Measurements from ENCODE around the gene RPL13A. TPM values are rescaled to one million over a fixed set of nuclear protein-coding genes. Genes with fewer than 3 reads are reported as not detected.

RPL13A gene
- total and polyA plus RNA-seq, 2 donors (not counting 3 experiments of a cell fraction or from before 2014, with no cell fraction given) = 2,291 to 4,148 TPM

GRCh38 chr19:49534632-49535385 is 47.4 kb downstream of the RPL13A start:
- Histone ChIP-seq H3K27ac (ENCODE audit: insufficient read depth, low read depth, low read length) (no peak overlapping the region), H3K27me3 (ENCODE audit: control insufficient read depth in 2 of 2, insufficient read depth in 2 of 2, low read length in 2 of 2) (no peaks in the 10 kb centered on the region), H3K4me2 (ENCODE audit: insufficient read depth, low read length) (peak overlapping the region; percentile 69), H3K9me3 (replicated peaks; ENCODE audit: control insufficient read depth, insufficient read depth, low read length) (no peaks in the 10 kb centered on the region), H3K36me3 (ENCODE audit: control insufficient read depth in 2 of 2, extremely low read depth in 1 of 2, insufficient read depth in 2 of 2, low read length in 2 of 2) (peaks cover 11 to 15% of the 10 kb centered on the region in 2 experiments), H3K9me1 (replicated peaks; ENCODE audit: control insufficient read depth, extremely low read depth, insufficient read depth, low read length) (no peaks in the 10 kb centered on the region), H3K9ac (replicated peaks; ENCODE audit: extremely low read depth, insufficient read depth, low read length) (no peak overlapping the region), H2AFZ (ENCODE audit: low read depth, low read length) (no peak overlapping the region), H3K79me2 (ENCODE audit: control insufficient read depth, insufficient read depth, low read length) (peaks cover 1% of the 10 kb centered on the region), H3K4me1 (ENCODE audit: control insufficient read depth, extremely low read depth, insufficient read depth, low read length) (peaks cover 7% of the 10 kb centered on the region), H4K20me1 (replicated peaks; ENCODE audit: control insufficient read depth, extremely low read depth, insufficient read depth, low read length) (no peaks in the 10 kb centered on the region), H3K4me3 (replicated peaks in 1 of 3; ENCODE audit: insufficient read depth in 1 of 3, low read depth in 1 of 3, low read length in 3 of 3) (no peak overlapping the region)
- TF ChIP-seq JUN (IDR thresholded peaks at IDR 0.05; ENCODE audit: borderline replicate concordance, insufficient read depth, insufficient read length, low read depth) (no peak), EZH2 (IDR thresholded peaks at IDR 0.05; ENCODE audit: borderline replicate concordance, low read depth, low read length, severe bottlenecking) (no peak), FOS (IDR thresholded peaks at IDR 0.05; ENCODE audit: borderline replicate concordance, insufficient read depth, low read length) (no peak), MYC (IDR thresholded peaks at IDR 0.05; ENCODE audit: low read depth, low read length) (no peak), POLR2AphosphoS5 (IDR thresholded peaks at IDR 0.05; ENCODE audit: insufficient read depth, low read depth, low read length) (no peak), GATA2 (IDR thresholded peaks at IDR 0.05; ENCODE audit: insufficient read depth, insufficient read length, low read depth, low read length) (no peak), POLR2A (IDR thresholded peaks at IDR 0.05; ENCODE audit: low read depth, low read length) (no peak)
- TF ChIP-seq, protein P1, sequence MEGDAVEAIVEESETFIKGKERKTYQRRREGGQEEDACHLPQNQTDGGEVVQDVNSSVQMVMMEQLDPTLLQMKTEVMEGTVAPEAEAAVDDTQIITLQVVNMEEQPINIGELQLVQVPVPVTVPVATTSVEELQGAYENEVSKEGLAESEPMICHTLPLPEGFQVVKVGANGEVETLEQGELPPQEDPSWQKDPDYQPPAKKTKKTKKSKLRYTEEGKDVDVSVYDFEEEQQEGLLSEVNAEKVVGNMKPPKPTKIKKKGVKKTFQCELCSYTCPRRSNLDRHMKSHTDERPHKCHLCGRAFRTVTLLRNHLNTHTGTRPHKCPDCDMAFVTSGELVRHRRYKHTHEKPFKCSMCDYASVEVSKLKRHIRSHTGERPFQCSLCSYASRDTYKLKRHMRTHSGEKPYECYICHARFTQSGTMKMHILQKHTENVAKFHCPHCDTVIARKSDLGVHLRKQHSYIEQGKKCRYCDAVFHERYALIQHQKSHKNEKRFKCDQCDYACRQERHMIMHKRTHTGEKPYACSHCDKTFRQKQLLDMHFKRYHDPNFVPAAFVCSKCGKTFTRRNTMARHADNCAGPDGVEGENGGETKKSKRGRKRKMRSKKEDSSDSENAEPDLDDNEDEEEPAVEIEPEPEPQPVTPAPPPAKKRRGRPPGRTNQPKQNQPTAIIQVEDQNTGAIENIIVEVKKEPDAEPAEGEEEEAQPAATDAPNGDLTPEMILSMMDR (IDR thresholded peaks at IDR 0.05; ENCODE audit: extremely low read depth in 1 of 2, insufficient read depth in 1 of 2, low read depth in 1 of 2, low read length in 2 of 2) = no peak
- TF ChIP-seq, protein P2, sequence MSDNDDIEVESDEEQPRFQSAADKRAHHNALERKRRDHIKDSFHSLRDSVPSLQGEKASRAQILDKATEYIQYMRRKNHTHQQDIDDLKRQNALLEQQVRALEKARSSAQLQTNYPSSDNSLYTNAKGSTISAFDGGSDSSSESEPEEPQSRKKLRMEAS (IDR thresholded peaks at IDR 0.05; ENCODE audit: insufficient read depth, insufficient read length) = no peak
- FAIRE-seq (no peak), DNase-seq (ENCODE audit: low read depth, low spot score) (no peak)
- ChIA-PET CTCF (interaction anchor here (1.2 to 3.8 kb wide), 6 partner anchors 11 to 56 kb away, joined by 3 to 30 read pairs (median 6); no protein-coding TSS in a partner anchor), POLR2A (no interaction called here)
- BruUV-seq (replicated peaks) = no TSS peak
- dilution Hi-C loops (cut with MboI; ENCODE audit: extremely low pct_ligation_motif_present, low sequenced_read_pairs) = no loop called here
- intact Hi-C loops (cut with micrococcal nuclease) = no loop called here
